HG02642 (cell line): ENCODE data around the gene LGR5.
"Not testable (repeated sequence)": the region's sequence is repeated elsewhere in the genome, so short reads cannot be mapped to it uniquely, and the experiment has no call there.

ENCODE experiments used
- ATAC-seq: cut with Tn5 transposase; IDR thresholded peaks from one replicate; pipeline ENCODE4 v1.9.1; 2021; ENCODE audit warnings: mild to moderate bottlenecking; ENCODE audit not compliant: unreplicated experiment, poor library complexity

Gene LGR5

DNA sequence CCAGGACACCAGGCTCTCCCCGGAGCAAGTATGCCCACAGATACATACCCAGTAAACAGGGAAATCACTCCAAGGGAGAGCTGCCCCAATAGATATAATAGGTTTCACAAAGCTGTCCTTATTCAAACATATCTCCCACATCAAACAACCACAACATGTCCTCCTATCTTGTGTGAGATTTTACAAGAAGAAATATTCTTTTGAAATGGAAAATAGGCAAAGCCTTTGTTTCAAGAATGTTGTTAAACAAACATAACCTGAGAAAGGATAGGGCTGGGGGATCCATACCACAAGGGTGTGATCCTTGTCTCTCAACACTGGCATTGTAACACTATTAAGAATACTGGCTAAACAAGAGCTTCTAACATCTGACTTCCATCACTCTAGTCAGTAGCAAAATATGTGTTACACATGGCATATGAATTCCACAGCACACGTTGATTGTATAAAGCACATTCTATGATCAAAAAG lies 32.9 kb downstream of the LGR5 start:
- ATAC-seq = no peak

DNA sequence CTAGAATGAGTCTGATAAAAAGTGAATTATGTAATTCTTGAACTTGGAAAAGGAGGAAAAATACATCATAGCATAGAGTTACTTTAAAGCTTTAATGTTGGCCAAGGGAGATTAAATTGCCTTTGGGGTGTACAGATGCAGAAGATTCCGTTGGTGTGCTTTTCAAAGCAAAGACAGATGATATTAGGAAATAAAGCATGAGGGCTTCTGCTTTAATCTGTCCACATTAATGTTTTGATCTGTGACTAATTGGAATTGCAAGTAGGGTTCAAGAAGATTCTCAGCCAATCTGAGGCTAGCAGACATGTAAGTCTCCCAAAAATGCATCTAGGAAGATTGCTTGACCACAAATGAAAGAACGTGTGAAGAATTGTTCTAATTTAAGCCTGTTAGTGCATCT lies 35.2 kb downstream of the LGR5 start:
- no peak for ATAC-seq

DNA sequence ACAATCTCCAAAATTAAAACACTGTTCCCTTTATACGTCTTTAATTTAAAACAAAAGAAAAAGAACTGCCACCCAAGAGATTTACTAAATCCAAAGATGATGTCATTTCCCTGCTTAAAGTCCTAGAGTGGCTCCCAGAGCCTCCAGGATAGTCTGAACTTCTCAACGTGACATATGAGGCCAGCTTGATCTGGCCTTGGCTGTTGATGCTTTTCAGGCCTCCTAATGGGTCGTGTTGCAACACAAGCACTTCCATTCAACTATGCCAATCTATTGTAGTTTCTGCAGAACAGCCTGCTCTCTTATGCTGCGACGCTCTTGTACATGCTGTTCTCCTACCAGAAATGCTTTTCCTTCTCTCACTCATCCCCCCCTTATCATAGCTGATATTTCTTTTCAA lies 35.7 kb downstream of the LGR5 start:
- ATAC-seq = no peak

DNA sequence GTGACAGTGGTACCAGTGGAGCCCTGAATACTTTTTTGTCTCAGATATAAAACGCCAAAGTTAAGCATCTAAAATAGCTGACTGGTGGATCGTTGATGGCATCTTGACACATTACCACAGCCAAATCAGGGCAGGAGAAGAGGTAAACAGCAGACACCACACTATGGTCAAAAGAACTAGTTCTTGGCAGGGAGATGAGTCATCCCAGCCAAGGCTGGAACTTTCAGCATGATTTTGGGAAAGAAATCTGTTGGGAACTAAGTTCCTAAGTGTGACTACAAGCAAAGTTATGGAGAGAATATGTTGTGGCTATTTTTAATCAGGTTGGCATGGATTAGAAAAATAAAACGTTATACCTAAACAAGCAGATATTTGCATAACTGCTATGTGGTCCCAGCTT lies 36.9 kb downstream of the LGR5 start:
- ATAC-seq = no peak

DNA sequence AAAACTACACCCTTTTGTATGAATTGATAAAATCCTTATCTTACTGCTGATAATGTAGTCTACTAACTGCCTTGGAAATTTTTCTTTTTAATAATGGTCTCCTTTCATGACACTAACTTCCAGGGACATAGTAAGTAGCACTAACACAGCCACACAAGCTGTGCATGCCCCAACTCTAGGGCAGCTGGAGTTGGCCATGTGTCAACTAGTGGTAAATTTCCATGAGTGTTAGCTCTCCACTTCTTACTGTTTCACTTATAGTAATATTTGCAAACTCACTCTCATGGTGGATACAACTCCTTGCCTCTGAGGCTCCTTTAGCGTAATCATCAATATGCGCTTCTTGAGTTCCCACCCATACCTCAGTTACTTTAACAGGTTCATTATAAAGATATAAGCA lies 38.0 kb downstream of the LGR5 start:
- ATAC-seq = no peak

DNA sequence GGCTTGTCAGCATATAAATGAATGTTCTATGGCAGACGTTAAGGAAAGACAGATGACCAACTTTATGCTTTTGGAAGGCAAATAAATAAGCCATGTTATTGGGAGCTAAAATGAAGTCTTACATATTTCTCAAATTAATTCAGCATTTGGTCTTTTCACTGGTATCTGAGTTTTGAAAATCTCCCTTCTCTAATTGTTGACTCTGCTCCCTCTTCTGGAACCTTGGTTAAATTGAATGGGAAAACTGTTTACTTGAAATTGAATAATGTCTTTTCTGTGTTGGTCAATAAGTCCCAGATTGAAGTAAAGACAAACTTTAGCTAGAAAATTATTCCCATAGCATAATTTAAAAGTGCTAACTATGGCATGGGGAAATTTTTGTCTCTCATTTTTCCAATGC lies 38.7 kb downstream of the LGR5 start:
- no peak for ATAC-seq

DNA sequence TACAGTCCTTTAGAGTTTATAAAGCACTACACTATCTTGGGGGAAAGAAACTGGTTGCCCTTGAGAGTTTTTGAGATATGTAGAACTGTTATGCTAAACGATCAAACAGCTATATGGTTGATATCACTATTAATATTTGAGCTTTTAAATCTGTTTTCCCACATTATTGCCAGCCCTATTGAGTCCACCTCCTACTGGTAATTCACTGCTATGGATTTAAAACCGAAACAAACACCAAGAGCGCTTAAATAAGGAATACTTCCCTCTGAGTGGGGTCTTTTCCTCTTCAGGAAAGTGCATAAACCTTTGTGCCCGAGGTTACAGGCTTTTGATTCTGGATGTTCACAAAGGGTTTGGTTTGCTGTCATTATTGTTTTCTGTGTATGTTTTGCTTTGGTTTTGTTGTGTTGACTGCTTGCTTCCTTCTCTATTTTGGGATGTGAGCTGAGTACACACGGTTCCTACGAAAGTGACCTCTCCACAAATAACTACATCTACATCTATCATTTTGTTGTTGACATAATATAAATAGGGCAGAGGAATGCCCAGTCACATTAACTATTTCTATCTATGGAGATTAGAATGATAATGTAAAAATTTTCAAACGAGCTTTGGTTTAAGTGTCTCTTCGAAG lies 44.8 kb downstream of the LGR5 start:
- ATAC-seq = no peak

DNA sequence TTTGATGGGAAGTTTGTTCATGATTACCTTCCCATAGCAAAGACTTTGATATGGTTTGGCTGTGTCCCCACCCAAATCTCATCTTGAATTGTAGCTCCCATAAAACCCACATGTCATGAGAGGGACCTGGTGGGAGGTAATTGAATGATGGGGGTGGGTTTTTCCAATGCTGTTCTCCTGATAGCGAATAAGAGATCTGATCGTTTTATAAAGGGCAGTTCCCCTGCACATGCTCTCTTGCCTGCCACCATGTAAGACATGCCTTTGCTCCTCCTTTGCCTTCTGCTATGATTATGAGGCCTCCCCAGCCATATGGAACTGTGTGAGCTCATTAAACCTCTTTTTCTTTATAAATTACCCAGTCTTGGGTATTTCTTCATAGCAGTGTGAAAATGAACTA lies 51.2 kb downstream of the LGR5 start:
- not testable (repeated sequence) for ATAC-seq

DNA sequence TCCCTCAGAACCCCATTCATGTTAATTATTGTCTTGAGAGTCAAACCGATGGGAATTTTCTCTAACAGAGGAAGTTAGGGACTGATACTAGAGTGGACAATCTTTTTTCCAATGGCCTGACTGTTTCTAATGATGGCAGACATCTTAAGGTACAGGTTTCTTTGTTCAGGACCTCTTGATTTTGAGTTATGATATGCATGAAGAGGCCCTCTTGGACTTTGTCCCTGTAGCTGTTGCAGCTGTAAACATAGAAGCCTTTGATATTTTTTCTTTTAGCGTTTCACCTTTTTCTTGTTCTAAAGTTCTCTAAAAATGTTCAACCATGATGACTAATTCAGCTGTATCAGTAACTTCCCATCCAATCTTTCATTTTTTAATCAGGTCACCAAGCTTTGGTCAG lies 53.0 kb downstream of the LGR5 start:
- no peak for ATAC-seq

DNA sequence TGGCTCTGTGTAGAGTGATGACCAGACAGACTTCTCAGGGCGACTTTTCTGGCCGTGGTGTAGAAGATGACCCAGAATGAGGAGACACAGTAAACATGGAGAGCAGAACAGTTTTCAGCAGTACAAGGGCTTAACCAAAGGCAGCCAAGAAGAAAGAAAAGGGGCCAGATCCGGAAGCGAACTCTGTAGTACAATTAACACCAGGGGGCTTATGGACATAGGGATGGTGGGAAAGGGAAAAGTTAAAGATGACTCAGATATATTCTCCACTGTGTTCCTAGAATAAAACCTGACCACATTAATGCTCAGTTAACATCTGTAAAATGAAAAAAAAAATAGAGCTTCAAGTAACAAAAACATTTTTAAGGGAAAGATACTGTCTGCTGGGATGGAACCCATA lies 60.2 kb downstream of the LGR5 start:
- ATAC-seq = no peak

DNA sequence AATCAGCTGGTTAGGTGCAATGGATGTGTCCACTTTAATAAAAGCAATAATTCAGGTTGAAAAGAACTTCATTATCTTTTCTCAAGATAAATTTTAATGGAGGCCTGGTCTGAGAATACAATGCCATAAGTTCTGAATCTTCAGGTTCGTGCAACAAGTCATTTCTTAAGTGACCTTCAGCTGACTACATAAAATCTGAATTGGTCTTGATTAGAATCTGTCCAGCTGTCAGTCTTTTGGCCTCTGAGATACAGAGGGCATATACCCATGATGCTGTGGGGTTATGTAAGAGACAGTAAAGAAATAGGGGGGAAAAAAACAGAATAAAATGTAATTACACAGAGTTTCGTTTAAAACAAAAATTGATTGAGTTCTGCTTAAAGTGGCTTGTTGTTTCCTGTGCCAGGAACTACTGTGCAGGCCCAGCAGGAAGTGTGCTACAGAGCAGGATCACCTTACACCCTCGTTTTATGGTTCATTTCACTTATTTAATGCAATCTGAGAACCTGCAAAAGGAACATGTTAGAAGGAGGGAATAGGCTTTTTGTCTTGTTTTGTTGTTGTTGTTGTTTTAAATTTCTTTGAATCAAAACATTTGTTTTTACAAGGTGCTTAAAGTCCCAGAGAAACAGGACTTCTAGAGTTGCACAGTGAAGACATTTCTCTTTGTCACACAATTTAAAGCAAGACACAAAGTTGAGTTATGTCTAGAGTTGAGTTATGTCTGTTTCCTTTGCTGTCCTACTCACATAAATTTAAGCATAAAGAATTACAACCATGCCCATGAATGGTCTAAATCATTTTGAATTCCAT lies 64.2 kb downstream of the LGR5 start:
- ATAC-seq = no peak

DNA sequence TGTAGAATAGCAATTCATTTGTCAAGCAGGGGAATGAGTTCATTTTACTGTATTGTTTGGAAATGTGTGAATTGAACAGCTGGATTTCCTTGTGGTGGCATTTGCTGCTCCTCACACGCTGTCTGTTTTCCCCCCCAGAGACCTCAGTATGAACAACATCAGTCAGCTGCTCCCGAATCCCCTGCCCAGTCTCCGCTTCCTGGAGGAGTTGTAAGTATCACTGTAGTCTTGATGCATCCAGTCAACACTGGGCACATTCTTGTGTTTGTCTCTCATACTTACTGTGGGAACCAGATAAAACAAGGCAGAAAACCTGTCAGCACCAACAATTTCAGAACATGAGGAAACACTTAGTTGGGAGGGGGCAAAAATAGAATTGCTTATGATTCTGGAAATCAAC lies 64.9 kb downstream of the LGR5 start:
- no peak for ATAC-seq

DNA sequence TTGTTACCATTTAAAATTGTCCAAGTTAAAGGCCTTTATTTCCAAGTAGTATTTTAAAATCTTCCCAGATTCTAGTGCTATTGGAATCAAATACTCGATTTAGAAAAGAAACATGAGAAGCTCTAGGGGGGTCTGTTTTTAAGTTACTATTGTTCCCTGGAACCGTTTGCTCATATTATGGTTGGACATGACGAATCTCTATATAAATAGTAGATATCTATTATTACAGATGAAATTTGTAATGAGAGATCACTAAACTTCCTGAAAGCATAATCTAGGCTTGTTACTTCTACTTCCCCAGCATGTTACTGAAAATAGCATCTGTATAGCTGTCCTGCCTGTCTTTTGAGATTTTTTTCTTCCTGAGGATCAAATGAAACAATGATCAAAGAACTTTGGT lies 70.1 kb downstream of the LGR5 start:
- ATAC-seq = no peak

DNA sequence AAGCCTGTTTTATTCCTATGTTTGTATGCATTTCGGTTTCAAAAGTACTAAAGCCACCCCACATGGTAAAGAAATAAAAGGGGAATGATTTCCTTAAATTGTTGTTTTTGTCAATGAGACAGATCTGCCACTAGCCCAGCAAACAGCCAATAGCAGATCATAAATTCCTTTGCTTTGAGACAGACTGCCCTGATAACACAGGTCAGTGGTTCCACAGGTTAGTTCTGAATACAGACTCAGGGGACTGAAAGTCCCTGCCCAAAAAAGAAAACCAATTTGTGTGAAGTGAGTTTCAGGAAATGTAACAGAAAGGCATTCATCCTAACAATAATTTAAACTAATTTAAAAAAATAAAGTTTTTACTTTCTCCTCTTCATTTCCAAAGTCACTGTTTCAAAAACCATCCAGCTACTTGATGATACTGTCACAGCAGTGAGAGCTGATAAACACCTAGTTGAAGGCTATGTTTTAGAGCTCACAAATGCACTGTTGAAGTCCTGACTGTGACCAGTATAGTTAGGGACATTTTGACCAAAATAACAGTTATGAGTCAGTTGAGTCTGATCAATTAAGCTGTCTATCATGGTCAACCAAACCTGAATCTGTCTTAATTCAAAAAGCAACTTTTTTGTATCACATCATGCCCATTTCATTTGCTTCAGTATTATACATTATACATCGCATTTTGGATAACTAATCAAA lies 77.7 kb downstream of the LGR5 start:
- no peak for ATAC-seq

DNA sequence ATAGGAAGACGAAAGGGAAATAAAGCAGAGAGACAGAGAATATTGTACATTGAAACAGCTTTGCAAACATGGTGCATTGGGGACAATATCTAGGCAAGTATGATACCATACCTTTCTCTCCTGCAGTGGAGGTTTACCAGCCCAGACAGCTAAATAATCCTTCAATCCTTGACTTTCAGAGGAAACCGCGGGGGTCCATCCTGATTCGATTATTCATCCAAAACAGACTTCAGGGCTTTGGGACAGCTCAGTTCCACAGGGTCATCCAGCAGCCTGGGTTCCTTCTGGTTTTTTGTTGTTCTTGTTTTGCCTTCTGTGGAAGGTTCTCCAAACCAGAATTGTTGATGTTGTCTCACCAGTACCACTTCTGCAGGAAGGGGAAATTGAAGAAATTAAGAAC lies 81.5 kb downstream of the LGR5 start:
- no peak for ATAC-seq

DNA sequence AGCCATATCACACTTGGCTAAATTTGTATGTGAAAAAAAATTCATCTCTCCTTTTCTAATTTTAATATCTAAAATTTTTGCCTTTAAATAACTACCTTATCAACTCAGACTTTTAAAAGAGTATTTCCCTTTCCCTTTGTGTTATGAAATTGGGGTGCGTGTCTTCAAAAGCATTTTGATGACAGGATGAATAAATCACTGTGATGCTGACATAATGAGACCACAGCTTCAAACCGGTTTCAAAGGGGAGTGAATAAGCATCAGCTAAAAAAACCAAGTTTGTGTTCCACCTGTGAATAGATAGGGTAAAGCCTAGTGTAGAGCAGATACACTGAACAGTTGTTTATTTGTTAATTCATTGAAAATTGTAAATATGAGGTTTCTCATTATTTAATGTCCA lies 85.0 kb downstream of the LGR5 start:
- no peak for ATAC-seq

DNA sequence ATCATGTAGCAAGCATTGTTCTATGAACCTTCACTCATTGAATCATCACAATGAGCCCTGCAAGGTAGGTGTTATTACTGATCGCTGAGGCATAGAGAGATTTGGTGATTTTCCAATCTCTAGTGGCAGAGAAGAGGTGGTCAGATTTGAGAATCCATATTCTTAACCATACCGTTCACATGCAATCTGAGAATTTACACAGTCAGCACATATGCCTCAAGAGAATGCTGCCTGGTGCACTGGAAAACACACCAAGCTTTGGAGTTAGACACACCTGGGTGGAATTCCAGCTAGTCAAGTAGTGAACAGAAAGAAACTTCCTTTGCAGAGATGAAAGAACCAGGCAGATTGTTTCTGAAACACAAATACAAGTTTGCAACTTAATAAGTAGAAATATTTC lies 94.1 kb downstream of the LGR5 start:
- ATAC-seq = no peak

DNA sequence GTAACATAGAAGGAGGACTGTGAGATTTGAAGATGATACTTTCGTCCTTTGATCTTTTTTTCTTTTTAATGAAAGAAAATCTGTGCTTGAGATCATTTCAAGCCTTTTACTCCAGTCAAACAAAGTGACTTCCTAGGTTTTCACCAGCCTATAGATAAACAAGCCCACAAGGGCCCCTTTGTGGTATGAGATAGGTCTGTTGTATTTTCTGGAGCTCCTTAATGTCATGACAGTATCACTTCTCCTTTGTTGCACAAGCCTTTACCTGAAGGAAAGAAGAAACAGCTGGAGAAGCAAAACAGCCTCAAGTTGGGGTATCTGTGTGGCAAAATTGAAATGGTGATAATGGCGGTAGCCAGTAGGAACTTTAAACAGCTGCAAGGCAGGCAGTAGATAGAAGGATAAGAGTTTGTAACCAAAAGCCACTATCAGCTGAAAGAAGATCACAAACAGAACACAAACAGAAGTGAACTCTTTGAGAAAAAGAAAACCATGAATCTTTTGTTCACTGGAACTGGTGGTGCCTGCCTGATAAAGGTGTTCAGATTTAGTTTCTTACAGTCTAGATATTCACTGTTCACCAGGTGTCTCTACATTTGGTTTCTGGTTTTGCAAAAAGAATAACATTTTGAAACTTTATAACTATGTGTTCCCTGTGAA lies 96.8 kb downstream of the LGR5 start:
- ATAC-seq = no peak

DNA sequence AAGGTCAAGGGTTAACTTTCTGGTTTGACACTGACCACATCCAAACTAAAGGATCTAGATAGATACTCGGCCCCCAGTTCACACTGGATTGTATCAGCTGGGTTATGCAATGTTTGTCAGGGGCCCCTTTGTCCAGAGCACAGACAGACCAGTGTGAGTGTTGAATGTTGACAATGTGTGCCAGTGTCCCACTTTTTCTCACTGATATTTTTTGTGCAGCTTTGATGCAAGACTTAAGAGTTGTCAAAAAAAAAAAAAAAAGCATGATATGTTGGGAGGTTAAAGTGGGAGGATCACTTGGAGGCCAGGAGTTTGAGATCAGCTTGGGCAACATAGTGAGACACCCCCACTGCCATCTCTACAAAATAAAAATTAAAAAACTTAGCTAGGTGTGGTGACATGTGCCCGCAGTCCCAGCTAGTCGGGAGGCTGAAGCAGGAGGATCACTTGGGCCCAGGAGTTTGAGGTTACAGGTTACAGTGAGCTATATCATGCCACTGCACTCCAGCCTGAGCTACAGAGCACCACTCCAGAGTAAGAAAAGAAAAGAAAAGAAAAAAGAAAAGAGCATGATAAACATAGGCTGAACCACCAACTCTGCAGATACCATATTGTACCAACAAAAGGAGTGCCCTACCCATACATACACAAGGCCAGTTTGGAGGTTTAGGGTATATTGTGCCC lies 97.5 kb downstream of the LGR5 start:
- ATAC-seq = no peak

DNA sequence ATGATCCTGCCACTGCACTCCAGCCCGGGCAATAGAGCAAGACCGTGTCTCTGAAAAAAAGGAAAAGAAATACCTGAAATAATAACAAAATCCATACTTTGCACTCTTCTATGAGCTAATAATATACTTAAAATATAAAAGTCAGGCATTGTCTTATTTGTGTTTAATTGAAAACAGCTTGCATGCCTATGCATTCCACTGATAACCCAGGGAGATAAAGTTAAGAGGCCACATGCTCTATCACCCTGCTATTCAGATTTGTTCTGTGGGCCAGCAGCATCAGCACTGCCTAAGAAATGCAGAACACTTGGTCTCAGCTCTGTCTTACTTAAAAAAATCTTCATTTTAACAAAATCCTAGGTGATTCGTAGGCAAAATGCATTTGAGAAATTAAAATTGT lies 99.2 kb downstream of the LGR5 start:
- ATAC-seq = no peak
